MM.1S (cell line): ENCODE data around the gene BCDIN3D.

ENCODE experiments used
- EZH2 ChIP-seq: fragments of 300-600 bp; sonication (generic); optimal IDR thresholded peaks from 2 replicates; pipeline ENCODE3; 2017; ENCODE audit warnings: low read depth, mild to moderate bottlenecking, antibody characterized with exemption, low read length, mixed read lengths
- TF ChIP-seq, protein P1 (sequence below): fragments of 300-600 bp; sonication (generic); IDR thresholded peaks from 2 replicates; pipeline ENCODE4 v1.5.1; 2016; ENCODE audit warnings: antibody characterized with exemption, low read length, mixed read lengths

DNA sequence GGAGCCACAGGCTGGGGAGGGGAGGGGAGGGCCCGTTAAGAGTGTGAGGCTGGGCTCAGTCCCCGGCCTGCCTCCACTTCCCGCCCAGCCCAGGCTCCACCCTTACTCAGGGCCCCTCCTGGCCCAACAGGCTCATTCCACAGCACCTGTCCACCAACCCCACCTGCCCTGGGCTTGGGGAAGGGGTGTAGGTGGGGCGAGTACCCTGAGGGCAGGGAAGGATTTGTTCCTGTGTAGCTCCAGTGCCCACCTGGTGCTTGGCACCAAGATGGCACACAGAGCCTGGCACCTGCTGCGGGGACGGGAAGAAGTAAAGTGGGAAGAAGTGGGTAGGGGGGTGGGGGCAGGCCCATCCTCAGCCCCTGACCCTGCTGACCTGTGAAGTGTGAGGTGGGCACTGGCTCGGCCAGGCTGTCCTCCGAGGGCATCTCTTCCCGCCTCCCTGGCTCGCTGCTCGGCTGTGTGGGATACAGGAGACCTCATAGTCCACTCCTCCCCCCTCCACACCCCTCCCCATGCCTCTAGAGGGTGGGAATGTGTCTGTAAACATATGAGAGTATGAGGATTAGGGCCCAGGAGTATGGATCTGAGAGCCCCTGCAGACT is 49.8 kb downstream of the BCDIN3D start:
- TF ChIP-seq, protein P1, sequence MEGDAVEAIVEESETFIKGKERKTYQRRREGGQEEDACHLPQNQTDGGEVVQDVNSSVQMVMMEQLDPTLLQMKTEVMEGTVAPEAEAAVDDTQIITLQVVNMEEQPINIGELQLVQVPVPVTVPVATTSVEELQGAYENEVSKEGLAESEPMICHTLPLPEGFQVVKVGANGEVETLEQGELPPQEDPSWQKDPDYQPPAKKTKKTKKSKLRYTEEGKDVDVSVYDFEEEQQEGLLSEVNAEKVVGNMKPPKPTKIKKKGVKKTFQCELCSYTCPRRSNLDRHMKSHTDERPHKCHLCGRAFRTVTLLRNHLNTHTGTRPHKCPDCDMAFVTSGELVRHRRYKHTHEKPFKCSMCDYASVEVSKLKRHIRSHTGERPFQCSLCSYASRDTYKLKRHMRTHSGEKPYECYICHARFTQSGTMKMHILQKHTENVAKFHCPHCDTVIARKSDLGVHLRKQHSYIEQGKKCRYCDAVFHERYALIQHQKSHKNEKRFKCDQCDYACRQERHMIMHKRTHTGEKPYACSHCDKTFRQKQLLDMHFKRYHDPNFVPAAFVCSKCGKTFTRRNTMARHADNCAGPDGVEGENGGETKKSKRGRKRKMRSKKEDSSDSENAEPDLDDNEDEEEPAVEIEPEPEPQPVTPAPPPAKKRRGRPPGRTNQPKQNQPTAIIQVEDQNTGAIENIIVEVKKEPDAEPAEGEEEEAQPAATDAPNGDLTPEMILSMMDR, result no peak
- no peak for TF ChIP-seq EZH2
